Measurements from ENCODE around the gene ARHGAP22. TPM values are rescaled to one million over a fixed set of nuclear protein-coding genes. Genes with fewer than 3 reads are reported as not detected.

The ARHGAP22 gene
- total RNA-seq, 1 donor from 2014 or later, result 19.7 TPM

- DNase-seq (ENCODE audit: low read depth), result no peak
Measured at GRCh38 chr10:48587819-48588218, 17.1 kb downstream of the ARHGAP22 start.

GRCh38 chr10:48587101-48587500, 17.8 kb downstream of the ARHGAP22 start:
- no peak for DNase-seq (ENCODE audit: low read depth)

- DNase-seq (ENCODE audit: low read depth), result no peak
Measured at GRCh38 chr10:48582970-48583369, 21.9 kb downstream of the ARHGAP22 start.

GRCh38 chr10:48580236-48580635, 24.6 kb downstream of the ARHGAP22 start:
- no peak for DNase-seq (ENCODE audit: low read depth)

GRCh38 chr10:48579251-48579960, 25.5 kb downstream of the ARHGAP22 start:
- peak; percentile 67 for DNase-seq (ENCODE audit: low read depth)

GRCh38 chr10:48577158-48577557, 27.7 kb downstream of the ARHGAP22 start:
- DNase-seq (ENCODE audit: low read depth), result no peak

- DNase-seq (ENCODE audit: low read depth), result no peak
Measured at GRCh38 chr10:48576501-48576900, 28.4 kb downstream of the ARHGAP22 start.

GRCh38 chr10:48575901-48576300, 29.0 kb downstream of the ARHGAP22 start:
- DNase-seq (ENCODE audit: low read depth), result no peak

GRCh38 chr10:48574817-48575380, 30.0 kb downstream of the ARHGAP22 start:
- no peak for DNase-seq (ENCODE audit: low read depth)

GRCh38 chr10:48574322-48574796, 30.5 kb downstream of the ARHGAP22 start:
- no peak for DNase-seq (ENCODE audit: low read depth)

- no peak for DNase-seq (ENCODE audit: low read depth)
Measured at GRCh38 chr10:48573045-48573444, 31.8 kb downstream of the ARHGAP22 start.

GRCh38 chr10:48572414-48572813, 32.5 kb downstream of the ARHGAP22 start:
- DNase-seq (ENCODE audit: low read depth), result no peak

GRCh38 chr10:48568546-48568945, 36.3 kb downstream of the ARHGAP22 start:
- DNase-seq (ENCODE audit: low read depth), result no peak

- no peak for DNase-seq (ENCODE audit: low read depth)
Measured at GRCh38 chr10:48568131-48568530, 36.7 kb downstream of the ARHGAP22 start.

- DNase-seq (ENCODE audit: low read depth), result no peak
Measured at GRCh38 chr10:48567346-48567745, 37.5 kb downstream of the ARHGAP22 start.

- no peak for DNase-seq (ENCODE audit: low read depth)
Measured at GRCh38 chr10:48564466-48565160, 40.3 kb downstream of the ARHGAP22 start.

GRCh38 chr10:48557511-48558123, 47.3 kb downstream of the ARHGAP22 start:
- DNase-seq (ENCODE audit: low read depth), result no peak

GRCh38 chr10:48556713-48557112, 48.2 kb downstream of the ARHGAP22 start:
- no peak for DNase-seq (ENCODE audit: low read depth)

- no peak for DNase-seq (ENCODE audit: low read depth)
Measured at GRCh38 chr10:48556065-48556464, 48.8 kb downstream of the ARHGAP22 start.

- DNase-seq (ENCODE audit: low read depth), result no peak
Measured at GRCh38 chr10:48555310-48556042, 49.4 kb downstream of the ARHGAP22 start.

- no peak for DNase-seq (ENCODE audit: low read depth)
Measured at GRCh38 chr10:48554656-48555055, 50.2 kb downstream of the ARHGAP22 start.

GRCh38 chr10:48554246-48554645, 50.6 kb downstream of the ARHGAP22 start:
- DNase-seq (ENCODE audit: low read depth), result no peak

Data from renal cortical epithelial cell (primary cell).